HepG2 (cell line): ENCODE data around the gene SNX15. TPM values are rescaled to one million over a fixed set of nuclear protein-coding genes. Genes with fewer than 3 reads are reported as not detected.

ENCODE experiments used
- ATF4 ChIP-seq, 2 experiments: fragments of 450-650 bp in 1 of 2; sonication (generic) in 1 of 2; formaldehyde crosslinking; IDR thresholded peaks; 2 replicates each; pipeline versions ENCODE4 v1.5.0 to v1.8.0; 2020 to 2022; ENCODE audit warnings: mild to moderate bottlenecking in 1 of 2, missing genetic modification reagents in 1 of 2
- CHD4 ChIP-seq: fragments of 200-600 bp; sonication (generic); IDR thresholded peaks from 2 replicates; pipeline ENCODE4 v1.7.0; 2017; ENCODE audit warnings: mild to moderate bottlenecking, low read length, borderline replicate concordance
- DNMT3B ChIP-seq: conservative IDR thresholded peaks from 2 replicates; pipeline ENCODE4 v1.6.1; 2016; ENCODE audit warnings: missing biosample characterization, control low read depth
- EEA1 ChIP-seq: sonication (generic); formaldehyde crosslinking; IDR thresholded peaks from 2 replicates; pipeline ENCODE4 v1.5.1; 2020; ENCODE audit warnings: mild to moderate bottlenecking, missing genetic modification reagents, borderline replicate concordance
- FOXA1 ChIP-seq, 2 experiments: fragments of 450-650 bp in 1 of 2; sonication (generic) in 1 of 2; formaldehyde crosslinking in 1 of 2; IDR thresholded peaks; 2 replicates each; pipeline versions ENCODE4 v1.4.0 to v1.6.1; 2016 to 2020; ENCODE audit warnings: missing genetic modification reagents in 1 of 2
- FOXA3 ChIP-seq: IDR thresholded peaks from 2 replicates; pipeline ENCODE4 v1.6.1; 2016; ENCODE audit warnings: missing genetic modification reagents, missing compliant biosample characterization
- HMG20B ChIP-seq: conservative IDR thresholded peaks from 2 replicates; pipeline ENCODE4 v1.6.1; 2016; ENCODE audit warnings: missing genetic modification reagents, missing compliant biosample characterization
- MBD4 ChIP-seq: IDR thresholded peaks from 2 replicates; pipeline ENCODE4 v1.6.1; 2012; ENCODE audit warnings: low read length, inconsistent platforms, borderline replicate concordance
- REL ChIP-seq: sonication (generic); formaldehyde crosslinking; conservative IDR thresholded peaks from 2 replicates; pipeline ENCODE4 v1.8.0; 2022; ENCODE audit warnings: mild to moderate bottlenecking, missing genetic modification reagents, moderate library complexity
- SP1 ChIP-seq, 2 experiments: fragments of 450-650 bp in 1 of 2; sonication (generic) in 1 of 2; formaldehyde crosslinking in 1 of 2; IDR thresholded peaks; 2 replicates each; pipeline versions ENCODE4 v1.4.0 to v1.6.1; 2016 to 2020; ENCODE audit warnings: missing genetic modification reagents in 1 of 2
- TEF ChIP-seq: sonication (generic); formaldehyde crosslinking; IDR thresholded peaks from 2 replicates; pipeline ENCODE4 v1.5.0; 2020; ENCODE audit warnings: missing genetic modification reagents
- TFAP4 ChIP-seq: sonication (generic); IDR thresholded peaks from 2 replicates; pipeline ENCODE4 v1.6.1; 2016; ENCODE audit warnings: low read depth, borderline replicate concordance
- TRIM24 ChIP-seq: sonication (generic); formaldehyde crosslinking; IDR thresholded peaks from 2 replicates; pipeline ENCODE4 v1.8.0; 2022; ENCODE audit warnings: mild to moderate bottlenecking, missing genetic modification reagents
- ZNF546 ChIP-seq: sonication (generic); formaldehyde crosslinking; conservative IDR thresholded peaks from 2 replicates; pipeline ENCODE4 v1.8.1; 2023; ENCODE audit warnings: mild to moderate bottlenecking, missing genetic modification reagents
- ZNF550 ChIP-seq: sonication (generic); formaldehyde crosslinking; IDR thresholded peaks from 2 replicates; pipeline ENCODE4 v1.4.0; 2020; ENCODE audit warnings: mild to moderate bottlenecking, missing genetic modification reagents, borderline replicate concordance
- ZNF674 ChIP-seq: sonication (generic); formaldehyde crosslinking; IDR thresholded peaks from 2 replicates; pipeline ENCODE4 v1.5.0; 2020; ENCODE audit warnings: low read depth, mild to moderate bottlenecking, missing genetic modification reagents
- ZNF720 ChIP-seq: sonication (generic); formaldehyde crosslinking; IDR thresholded peaks from 2 replicates; pipeline ENCODE4 v1.4.0; 2020; ENCODE audit warnings: missing genetic modification reagents
- ZNF883 ChIP-seq: sonication (generic); formaldehyde crosslinking; IDR thresholded peaks from 2 replicates; pipeline ENCODE4 v1.5.1; 2020; ENCODE audit warnings: mild to moderate bottlenecking, missing genetic modification reagents; ENCODE audit errors: not compliant biosample characterization
- polyA plus RNA-seq, 8 experiments: library from polyadenylated mRNA; depleted of rRNA in 3 of 8; stranded (reverse) in 7 of 8; unstranded in 1 of 8; fragments of >200 nt; fragmentation: Illumina TruSeq in 4 of 8; extraction: Trizol in 4 of 8; gene quantifications; 2 replicates each; pipeline versions ENCODE4 v1.2.1 to v1.2.3, GENCODE V29; 2011 to 2016; ENCODE audit warnings: low read depth in 4 of 8, missing spikeins in 1 of 8, mixed read lengths in 1 of 8; ENCODE audit not compliant: insufficient read depth in 1 of 8
- total RNA-seq, 5 experiments: library from RNA; depleted of rRNA; stranded (reverse); fragments of >200 nt; fragmentation: Illumina TruSeq; extraction: Trizol; gene quantifications; 2 replicates each; pipeline ENCODE4 v1.2.3, GENCODE V29; 2016; ENCODE audit warnings: low read depth in 1 of 5
- TF ChIP-seq, protein P1 (sequence below): sonication (generic); formaldehyde crosslinking; IDR thresholded peaks from 2 replicates; pipeline ENCODE4 v1.8.0; 2022; ENCODE audit warnings: missing genetic modification reagents, low read depth, mild to moderate bottlenecking, borderline replicate concordance
- TF ChIP-seq, protein P2 (sequence below): sonication (generic); formaldehyde crosslinking; IDR thresholded peaks from 2 replicates; pipeline ENCODE4 v1.4.0; 2020; ENCODE audit warnings: missing genetic modification reagents
- TF ChIP-seq, protein P3 (sequence below): sonication (generic); formaldehyde crosslinking; IDR thresholded peaks from 2 replicates; pipeline ENCODE4 v1.8.0; 2022; ENCODE audit warnings: missing genetic modification reagents, mild to moderate bottlenecking, inconsistent platforms, borderline replicate concordance

The SNX15 gene
- total and polyA plus RNA-seq, 2 of the 13 experiments (the other 11 are each of a cell fraction or from before 2014, with no cell fraction given) = 19.1 to 22.6 TPM

DNA sequence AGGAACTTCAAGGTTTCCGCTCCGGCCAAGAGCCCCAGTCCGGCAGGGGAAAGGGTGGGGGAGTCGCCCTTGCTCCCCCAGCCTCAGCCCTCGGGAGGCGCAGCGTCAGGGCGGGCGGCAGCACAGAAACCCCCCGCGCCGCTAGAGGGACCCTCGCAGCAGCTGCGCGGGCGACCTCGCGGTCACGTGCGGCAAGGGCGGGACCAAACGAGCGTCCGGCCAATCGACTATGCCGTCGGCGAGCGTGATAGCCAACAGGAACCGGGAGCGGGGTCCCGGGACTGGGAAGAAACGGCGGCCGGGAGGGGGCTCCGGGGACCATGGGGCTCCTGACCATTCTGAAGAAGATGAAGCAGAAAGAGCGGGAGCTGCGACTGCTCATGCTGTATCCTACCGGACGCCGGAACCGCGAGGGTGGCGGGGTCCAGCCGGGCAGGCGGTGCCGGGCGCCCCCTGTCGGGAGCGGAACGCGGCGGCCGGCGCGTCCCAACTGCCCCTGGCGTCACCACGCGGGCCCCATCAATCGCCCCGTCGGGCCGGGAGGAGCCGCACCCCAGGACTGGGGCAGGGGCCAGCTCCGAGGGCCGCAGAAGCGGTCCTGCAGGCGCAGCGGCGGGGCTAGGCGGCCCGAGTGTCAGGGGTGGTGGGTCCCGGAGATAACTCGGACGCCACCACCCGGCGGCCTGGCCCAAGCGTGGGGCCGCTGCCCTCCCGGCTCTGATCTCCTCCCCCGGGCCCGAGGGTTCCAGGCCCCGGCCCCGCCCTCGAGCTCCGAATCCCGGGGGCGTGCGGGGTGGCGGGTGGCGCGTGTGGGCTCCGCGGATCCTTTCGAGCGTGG is 13.1 kb upstream of the SNX15 start, which contains the start of gene ARL2 (continued):
- TF ChIP-seq, protein P1, sequence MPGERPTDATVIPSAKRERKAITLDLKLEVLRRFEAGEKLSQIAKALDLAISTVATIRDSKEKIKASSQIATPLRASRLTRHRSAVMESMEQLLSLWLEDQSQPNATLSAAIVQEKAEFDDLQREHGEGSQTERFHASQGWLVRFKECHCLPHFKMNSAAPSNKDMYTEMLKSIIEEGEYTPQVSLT (CRISPR knock-in tag) = no peak
- TF ChIP-seq FOXA3 (CRISPR knock-in tag) = no peak; the same call in 1 of the 2 replicates
- TF ChIP-seq EEA1 (CRISPR knock-in tag) = peak; percentile 34; the same call in 1 of the 2 replicates
- TF ChIP-seq CHD4 = no peak
- no peak for TF ChIP-seq ZNF674
- TF ChIP-seq SP1 (IDR thresholded peaks at IDR 0.05) = no peak
- peak; percentile 41 for TF ChIP-seq SP1 (CRISPR knock-in tag; IDR thresholded peaks at IDR 0.05)
- peak; percentile 72; the same call in 1 of the 2 replicates for TF ChIP-seq TFAP4
- TF ChIP-seq, protein P2, sequence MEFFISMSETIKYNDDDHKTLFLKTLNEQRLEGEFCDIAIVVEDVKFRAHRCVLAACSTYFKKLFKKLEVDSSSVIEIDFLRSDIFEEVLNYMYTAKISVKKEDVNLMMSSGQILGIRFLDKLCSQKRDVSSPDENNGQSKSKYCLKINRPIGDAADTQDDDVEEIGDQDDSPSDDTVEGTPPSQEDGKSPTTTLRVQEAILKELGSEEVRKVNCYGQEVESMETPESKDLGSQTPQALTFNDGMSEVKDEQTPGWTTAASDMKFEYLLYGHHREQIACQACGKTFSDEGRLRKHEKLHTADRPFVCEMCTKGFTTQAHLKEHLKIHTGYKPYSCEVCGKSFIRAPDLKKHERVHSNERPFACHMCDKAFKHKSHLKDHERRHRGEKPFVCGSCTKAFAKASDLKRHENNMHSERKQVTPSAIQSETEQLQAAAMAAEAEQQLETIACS (CRISPR knock-in tag) = peak; percentile 38; the same call in 1 of the 2 replicates
- TF ChIP-seq ZNF546 (CRISPR knock-in tag) = peak; percentile 89; the same call in 1 of the 2 replicates
- no peak for TF ChIP-seq ZNF550 (CRISPR knock-in tag)
- no peak for TF ChIP-seq MBD4
- TF ChIP-seq ZNF883 (CRISPR knock-in tag) = no peak
- TF ChIP-seq DNMT3B = no peak
- no peak for TF ChIP-seq ZNF720
- TF ChIP-seq HMG20B (CRISPR knock-in tag) = no peak
- peak in 1 of 2 experiments; percentile 28; a peak in 1 of 4 replicates for TF ChIP-seq ATF4 (CRISPR knock-in tag; IDR thresholded peaks at IDR 0.05)
- TF ChIP-seq FOXA1 (IDR thresholded peaks at IDR 0.05) = no peak
- TF ChIP-seq FOXA1 (CRISPR knock-in tag; IDR thresholded peaks at IDR 0.05) = no peak; the same call in 1 of the 2 replicates
- TF ChIP-seq, protein P3, sequence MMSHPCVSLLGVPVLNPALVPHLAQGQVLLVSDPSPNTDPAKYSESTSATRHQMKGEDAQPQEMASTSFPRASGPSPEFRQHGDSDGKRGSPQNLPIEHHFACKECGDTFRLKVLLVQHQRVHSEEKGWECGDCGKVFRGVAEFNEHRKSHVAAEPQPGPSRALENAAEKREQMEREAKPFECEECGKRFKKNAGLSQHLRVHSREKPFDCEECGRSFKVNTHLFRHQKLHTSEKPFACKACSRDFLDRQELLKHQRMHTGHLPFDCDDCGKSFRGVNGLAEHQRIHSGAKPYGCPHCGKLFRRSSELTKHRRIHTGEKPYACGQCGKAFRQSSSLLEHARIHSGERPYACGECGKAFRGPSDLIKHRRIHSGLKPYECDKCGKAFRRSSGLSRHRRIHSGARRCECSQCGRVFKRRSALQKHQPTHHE = peak; percentile 65; the same call in 1 of the 2 replicates
- TF ChIP-seq TEF (CRISPR knock-in tag) = no peak
- TF ChIP-seq TRIM24 = no peak
- peak; percentile 80 for TF ChIP-seq REL (CRISPR knock-in tag)
